H1 (cell line): ENCODE data around the gene TLE3. TPM values are rescaled to one million over a fixed set of nuclear protein-coding genes. Genes with fewer than 3 reads are reported as not detected.

Experiments
- CTCF ChIA-PET: fragments of 300-600 bp; sonication (Branson Sonifier 250); formaldehyde crosslinking; loops from one replicate; lab custom pipeline; 2021; ENCODE audit not compliant: partially characterized antibody; lab: Charles Lee
- POLR2A ChIA-PET: fragments of 300-600 bp; sonication (Branson Sonifier 250); formaldehyde crosslinking; loops from one replicate; lab custom pipeline; 2021; ENCODE audit warnings: inconsistent platforms; ENCODE audit not compliant: partially characterized antibody; lab: Charles Lee
- DNase-seq, 2 experiments: peaks; one replicate each; pipeline versions ENCODE4 v3.0.0 to v3.0.0-alpha.2; 2010 to 2022; ENCODE audit warnings: low spot score in 2 of 2, low read depth in 1 of 2, mixed read lengths in 1 of 2
- FAIRE-seq: peaks from 2 replicates; lab custom pipeline; 2011; peaks lifted over from hg19 to GRCh38; lab: Jason Lieb, UNC
- H2AFZ ChIP-seq: 2 replicates; pipeline ENCODE4 v1.8.1; 2012; ENCODE audit warnings: low read length, inconsistent platforms
- H2AK5ac ChIP-seq: 2 replicates; pipeline ENCODE4 v1.6.1; 2013; ENCODE audit warnings: low read depth, low read length
- H2BK120ac ChIP-seq: replicated peaks from 2 replicates; pipeline ENCODE3; 2013; ENCODE audit warnings: low read depth, low read length, inconsistent platforms
- H2BK12ac ChIP-seq: 2 replicates; pipeline ENCODE4 v1.6.1; 2013; ENCODE audit warnings: low read depth, low read length
- H2BK15ac ChIP-seq: 2 replicates; pipeline ENCODE4 v1.6.1; 2013; ENCODE audit warnings: low read length
- H2BK20ac ChIP-seq: 2 replicates; pipeline ENCODE4 v1.6.1; 2013; ENCODE audit warnings: low read length
- H2BK5ac ChIP-seq: 2 replicates; pipeline ENCODE4 v1.6.1; 2013; ENCODE audit warnings: low read depth, low read length
- H3K14ac ChIP-seq: 2 replicates; pipeline ENCODE4 v1.6.1; 2013; ENCODE audit warnings: inconsistent platforms; ENCODE audit not compliant: insufficient read length
- H3K18ac ChIP-seq: 2 replicates; pipeline ENCODE4 v1.6.1; 2013; ENCODE audit warnings: low read length; ENCODE audit errors: extremely low read depth
- H3K23ac ChIP-seq: 2 replicates; pipeline ENCODE4 v1.6.1; 2013; ENCODE audit warnings: inconsistent platforms; ENCODE audit not compliant: insufficient read length
- H3K23me2 ChIP-seq: 2 replicates; pipeline ENCODE4 v1.6.1; 2013; ENCODE audit warnings: low read depth, low read length
- H3K27ac ChIP-seq: 2 replicates; pipeline ENCODE4 v1.6.1; 2011; ENCODE audit warnings: low read depth, low read length, inconsistent platforms
- H3K27me3 ChIP-seq, 4 experiments: replicated peaks in 1 of 4; 1 replicate in 1 of 4; 2 replicates in 3 of 4; pipeline versions ENCODE4 v1.6.1 to v1.8.1; 2011 to 2013; ENCODE audit warnings: low read length in 3 of 4, mild to moderate bottlenecking in 3 of 4, inconsistent platforms in 2 of 4, mixed read lengths in 2 of 4, moderate library complexity in 1 of 4; ENCODE audit not compliant: control insufficient read depth in 3 of 4, insufficient read depth in 3 of 4; ENCODE audit errors: extremely low read depth in 1 of 4
- H3K36me3 ChIP-seq, 4 experiments: 2 replicates each; pipeline versions ENCODE4 v1.6.1 to v1.8.1; 2011 to 2013; ENCODE audit warnings: mild to moderate bottlenecking in 4 of 4, low read length in 3 of 4, moderate library complexity in 2 of 4, control low read depth in 1 of 4, inconsistent platforms in 1 of 4; ENCODE audit not compliant: insufficient read depth in 4 of 4, control insufficient read depth in 2 of 4
- H3K4ac ChIP-seq: replicated peaks from 2 replicates; pipeline ENCODE3; 2013; ENCODE audit warnings: low read length, low read depth, mixed read lengths, inconsistent platforms; ENCODE audit not compliant: insufficient read length
- H3K4me1 ChIP-seq, 4 experiments: replicated peaks in 1 of 4; 1 replicate in 1 of 4; 2 replicates in 3 of 4; pipeline versions ENCODE4 v1.6.1 to v1.8.1; 2011 to 2013; ENCODE audit warnings: low read length in 3 of 4, inconsistent platforms in 2 of 4, mixed read lengths in 1 of 4; ENCODE audit not compliant: insufficient read depth in 4 of 4, control insufficient read depth in 3 of 4
- H3K4me2 ChIP-seq, 2 experiments: 2 replicates each; pipeline versions ENCODE4 v1.6.1 to v1.8.1; 2011 to 2013; ENCODE audit warnings: low read depth in 2 of 2, low read length in 2 of 2, control low read depth in 1 of 2, inconsistent platforms in 1 of 2, mild to moderate bottlenecking in 1 of 2; ENCODE audit not compliant: insufficient read depth in 1 of 2
- H3K4me3 ChIP-seq, 4 experiments: fragments of 200-600, 300-600 bp in 1 of 4; sonication (generic), shearing (Covaris generic), sonication (Bioruptor Twin) in 1 of 4; 2 replicates each; pipeline versions ENCODE4 v1.5.1 to v1.8.1; 2011 to 2016; ENCODE audit warnings: low read length in 4 of 4, low read depth in 3 of 4, control low read depth in 2 of 4, inconsistent platforms in 2 of 4, mild to moderate bottlenecking in 2 of 4, mixed read lengths in 1 of 4, moderate library complexity in 1 of 4; ENCODE audit not compliant: insufficient read depth in 2 of 4; ENCODE audit errors: extremely low read depth in 1 of 4
- H3K56ac ChIP-seq: replicated peaks from 2 replicates; pipeline ENCODE3; 2013; ENCODE audit warnings: low read depth, mild to moderate bottlenecking, mixed read lengths, low read length, inconsistent platforms; ENCODE audit not compliant: insufficient read length
- H3K79me1 ChIP-seq: 2 replicates; pipeline ENCODE4 v1.6.1; 2013; ENCODE audit warnings: low read depth, low read length, control low read depth
- H3K79me2 ChIP-seq, 2 experiments: 2 replicates each; pipeline versions ENCODE4 v1.6.1 to v1.8.1; 2012 to 2013; ENCODE audit warnings: low read length in 2 of 2, mild to moderate bottlenecking in 2 of 2, inconsistent platforms in 1 of 2; ENCODE audit not compliant: insufficient read depth in 2 of 2, control insufficient read depth in 1 of 2
- H3K9ac ChIP-seq, 4 experiments: replicated peaks in 1 of 4; 1 replicate in 1 of 4; 2 replicates in 3 of 4; pipeline versions ENCODE4 v1.6.1 to v1.8.1; 2011 to 2013; ENCODE audit warnings: low read depth in 3 of 4, low read length in 3 of 4, control low read depth in 2 of 4, mild to moderate bottlenecking in 2 of 4, moderate library complexity in 2 of 4, inconsistent platforms in 1 of 4; ENCODE audit errors: extremely low read depth in 1 of 4
- H3K9me3 ChIP-seq, 2 experiments: 2 replicates each; pipeline versions ENCODE4 v1.6.1 to v1.8.1; 2012 to 2013; ENCODE audit warnings: mild to moderate bottlenecking in 2 of 2, moderate library complexity in 2 of 2, control low read depth in 1 of 2, inconsistent platforms in 1 of 2, low read depth in 1 of 2, low read length in 1 of 2, mixed read lengths in 1 of 2; ENCODE audit not compliant: insufficient read depth in 2 of 2
- H4K20me1 ChIP-seq, 2 experiments: replicated peaks in 1 of 2; 2 replicates each; pipeline versions ENCODE3 to v1.8.1; 2011 to 2013; ENCODE audit warnings: inconsistent platforms in 2 of 2, low read length in 2 of 2, mild to moderate bottlenecking in 1 of 2; ENCODE audit not compliant: insufficient read depth in 2 of 2, control insufficient read depth in 1 of 2
- H4K5ac ChIP-seq: 2 replicates; pipeline ENCODE4 v1.6.1; 2013; ENCODE audit warnings: low read length, low read depth, mixed read lengths, inconsistent platforms; ENCODE audit not compliant: insufficient read length
- H4K8ac ChIP-seq: 2 replicates; pipeline ENCODE4 v1.8.0; 2013; ENCODE audit warnings: mild to moderate bottlenecking, moderate library complexity, low read length, inconsistent platforms; ENCODE audit not compliant: insufficient read depth; ENCODE audit errors: extremely low read depth
- H4K91ac ChIP-seq: replicated peaks from 2 replicates; pipeline ENCODE3; 2013; ENCODE audit warnings: low read length, mixed read lengths, inconsistent platforms; ENCODE audit not compliant: insufficient read length
- TAF1 ChIP-seq: IDR thresholded peaks from 2 replicates; pipeline ENCODE4 v1.6.1; 2011; ENCODE audit warnings: mild to moderate bottlenecking, low read depth, low read length
- WGBS, 2 experiments: shearing (Covaris generic) in 1 of 2; methylation state at CpG; one replicate each; pipeline versions ENCODE4 v1.1.6 to v1.1.7; 2013 to 2015; ENCODE audit warnings: low lambda C conversion rate in 2 of 2, mixed read lengths in 2 of 2, inconsistent platforms in 1 of 2, low coverage in 1 of 2, missing lambda C conversion rate in 1 of 2; ENCODE audit not compliant: insufficient replicate concordance in 2 of 2, insufficient coverage in 1 of 2, insufficient read length in 1 of 2; ENCODE audit errors: extremely low coverage in 1 of 2, missing lambda C conversion rate in 1 of 2; 5-methylcytosine and 5-hydroxymethylcytosine counted together
- polyA plus RNA-seq, 7 experiments: library from polyadenylated mRNA; depleted of rRNA in 3 of 7; stranded (reverse) in 5 of 7; unstranded in 2 of 7; fragments of >200 nt in 5 of 7; fragments of 200-250 nt in 2 of 7; gene quantifications; 1 replicate in 5 of 7; 2 replicates in 1 of 7; 4 replicates in 1 of 7; pipeline versions ENCODE4 v1.2.1 to v1.2.3, GENCODE V29; 2011 to 2013; ENCODE audit warnings: missing spikeins in 2 of 7, mixed read lengths in 2 of 7
- total RNA-seq: library from RNA; stranded (reverse); fragmentation: NEBNext Ultra II Directional; extraction: Animal tissue kit (Norgen Biotek cat#: 25700); gene quantifications from 2 replicates; pipeline ENCODE4 v1.2.1, GENCODE V29; 2021

Gene TLE3
- total and polyA plus RNA-seq, 2 of the 8 experiments (the other 6 are each of a cell fraction or from before 2014, with no cell fraction given) = 25.1 to 61.2 TPM

DNA sequence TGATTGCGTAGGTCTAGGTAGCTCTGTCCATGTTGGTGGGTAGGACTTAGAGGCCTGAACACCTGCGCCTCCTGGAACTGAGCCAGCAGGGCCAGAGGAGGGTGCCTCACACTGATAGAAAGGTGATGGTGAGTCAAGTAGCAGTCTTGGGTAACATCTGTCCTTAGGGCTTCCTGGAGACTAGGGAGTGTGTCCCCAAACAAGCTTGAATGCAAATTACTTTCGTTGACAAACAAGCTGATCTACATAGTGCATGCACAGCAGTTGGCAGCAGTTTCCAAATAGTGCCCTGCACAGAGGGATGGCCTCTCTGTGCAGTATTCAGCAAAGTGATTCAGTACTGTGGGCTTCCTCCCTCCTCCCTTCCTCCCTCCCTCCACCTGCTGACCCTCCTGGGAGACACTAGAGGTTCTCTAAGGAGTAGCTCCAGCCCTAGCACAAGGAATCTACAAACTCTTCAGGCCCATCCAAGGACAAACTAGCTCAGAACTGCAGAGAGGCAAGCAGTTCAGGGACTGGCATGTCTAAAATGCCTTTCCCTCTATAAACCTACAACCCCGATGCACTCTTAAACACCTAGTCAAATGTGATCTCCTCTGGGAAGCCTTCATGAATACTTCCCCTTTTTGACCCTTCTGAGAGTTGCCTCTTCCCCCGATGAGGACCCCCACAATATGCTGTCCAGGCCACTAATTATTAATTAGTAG, 61.0 kb downstream of the TLE3 start:
- H3K4ac ChIP-seq = no peak overlapping the region
- no peak for DNase-seq
- H2AFZ ChIP-seq = no peak overlapping the region
- H3K36me3 ChIP-seq = no peaks in the 10 kb centered on the region
- no peak overlapping the region for H3K4me2 ChIP-seq
- no peak overlapping the region for H3K4me3 ChIP-seq
- no peaks in the 10 kb centered on the region for H3K79me2 ChIP-seq
- no peak for TF ChIP-seq TAF1
- no peaks in the 10 kb centered on the region for H3K9me3 ChIP-seq
- no peak overlapping the region for H2BK120ac ChIP-seq
- H3K27me3 ChIP-seq = no peaks in the 10 kb centered on the region
- POLR2A ChIA-PET = interaction anchor here (3.0 kb wide), 1 partner anchor 10 kb away, joined by 7 read pairs; no protein-coding TSS in a partner anchor
- H2BK15ac ChIP-seq = no peak overlapping the region
- no peak overlapping the region for H3K27ac ChIP-seq
- H4K5ac ChIP-seq = no peak overlapping the region
- H4K8ac ChIP-seq = no peak overlapping the region
- H4K91ac ChIP-seq = no peak overlapping the region
- H3K18ac ChIP-seq = no peak overlapping the region
- no peaks in the 10 kb centered on the region for H4K20me1 ChIP-seq
- 85% methylated on average over 5 of the region's 5 CpGs; no CpG with 5 or more reads in 1 of the 2 experiments for WGBS, 2 experiments
- no peaks in the 10 kb centered on the region for H3K79me1 ChIP-seq
- no peaks in the 10 kb centered on the region; a peak in 1 of 7 replicates for H3K4me1 ChIP-seq
- no peak overlapping the region for H2BK5ac ChIP-seq
- no peak for FAIRE-seq
- H3K14ac ChIP-seq = no peak overlapping the region
- H3K23ac ChIP-seq = no peak overlapping the region
- no peak overlapping the region for H3K9ac ChIP-seq
- CTCF ChIA-PET = interaction anchor here (1.1 to 2.0 kb wide), 4 partner anchors 9 to 274 kb away, joined by 3 to 6 read pairs (median 3); no protein-coding TSS in a partner anchor
- no peak overlapping the region for H2BK20ac ChIP-seq
- no peak overlapping the region for H2AK5ac ChIP-seq
- H3K23me2 ChIP-seq = no peaks in the 10 kb centered on the region
- H2BK12ac ChIP-seq = no peak overlapping the region
- no peak overlapping the region for H3K56ac ChIP-seq
